HG02852 (cell line): Measurements from ENCODE around the gene HSF2BP.
"Not testable (repeated sequence)": the region's sequence is repeated elsewhere in the genome, so short reads cannot be mapped to it uniquely, and the experiment has no call there.

Experiments
- ATAC-seq: cut with Tn5 transposase; IDR thresholded peaks from one replicate; pipeline ENCODE4 v1.9.1; 2021; ENCODE audit warnings: mild to moderate bottlenecking, moderate library complexity; ENCODE audit not compliant: unreplicated experiment

HSF2BP gene

GRCh38 chr21:43600642-43601402 lies 58.5 kb downstream of the HSF2BP start:
- no peak for ATAC-seq

- ATAC-seq = no peak
Measured at GRCh38 chr21:43599728-43600127, 59.6 kb downstream of the HSF2BP start.

GRCh38 chr21:43598416-43599120 lies 60.7 kb downstream of the HSF2BP start:
- no peak for ATAC-seq

- ATAC-seq = no peak
Measured at GRCh38 chr21:43597540-43598250, 61.6 kb downstream of the HSF2BP start.

GRCh38 chr21:43597052-43597451 lies 62.2 kb downstream of the HSF2BP start:
- ATAC-seq = no peak

- no peak for ATAC-seq
Measured at GRCh38 chr21:43596616-43597015, 62.7 kb downstream of the HSF2BP start.

- ATAC-seq = not testable (repeated sequence)
Measured at GRCh38 chr21:43595769-43596168, 63.5 kb downstream of the HSF2BP start.

GRCh38 chr21:43593078-43593477 lies 66.2 kb downstream of the HSF2BP start:
- no peak for ATAC-seq

GRCh38 chr21:43591571-43591970 lies 67.7 kb downstream of the HSF2BP start:
- ATAC-seq = no peak

GRCh38 chr21:43590194-43590593 lies 69.1 kb downstream of the HSF2BP start:
- no peak for ATAC-seq

- no peak for ATAC-seq
Measured at GRCh38 chr21:43588957-43589356, 70.3 kb downstream of the HSF2BP start.

- ATAC-seq = no peak
Measured at GRCh38 chr21:43585924-43586413, 73.3 kb downstream of the HSF2BP start.

GRCh38 chr21:43585514-43585913 lies 73.8 kb downstream of the HSF2BP start:
- no peak for ATAC-seq

GRCh38 chr21:43581453-43581852 lies 77.8 kb downstream of the HSF2BP start:
- no peak for ATAC-seq

- ATAC-seq = no peak
Measured at GRCh38 chr21:43578677-43579303, 80.5 kb downstream of the HSF2BP start.

GRCh38 chr21:43575473-43575844 lies 83.8 kb downstream of the HSF2BP start:
- ATAC-seq = no peak

GRCh38 chr21:43574741-43575472 lies 84.4 kb downstream of the HSF2BP start:
- no peak for ATAC-seq

GRCh38 chr21:43573921-43574320 lies 85.4 kb downstream of the HSF2BP start:
- ATAC-seq = no peak

GRCh38 chr21:43572446-43572845 lies 86.8 kb downstream of the HSF2BP start:
- no peak for ATAC-seq

- no peak for ATAC-seq
Measured at GRCh38 chr21:43571976-43572375, 87.3 kb downstream of the HSF2BP start.
